ENCODE results near the gene WDR83. TPM values are rescaled to one million over a fixed set of nuclear protein-coding genes. Genes with fewer than 3 reads are reported as not detected.

WDR83 gene
- total and polyA plus RNA-seq, 2 of the 4 experiments (the other 2 are of a cell fraction): 5.9 to 8.9 TPM

DNA sequence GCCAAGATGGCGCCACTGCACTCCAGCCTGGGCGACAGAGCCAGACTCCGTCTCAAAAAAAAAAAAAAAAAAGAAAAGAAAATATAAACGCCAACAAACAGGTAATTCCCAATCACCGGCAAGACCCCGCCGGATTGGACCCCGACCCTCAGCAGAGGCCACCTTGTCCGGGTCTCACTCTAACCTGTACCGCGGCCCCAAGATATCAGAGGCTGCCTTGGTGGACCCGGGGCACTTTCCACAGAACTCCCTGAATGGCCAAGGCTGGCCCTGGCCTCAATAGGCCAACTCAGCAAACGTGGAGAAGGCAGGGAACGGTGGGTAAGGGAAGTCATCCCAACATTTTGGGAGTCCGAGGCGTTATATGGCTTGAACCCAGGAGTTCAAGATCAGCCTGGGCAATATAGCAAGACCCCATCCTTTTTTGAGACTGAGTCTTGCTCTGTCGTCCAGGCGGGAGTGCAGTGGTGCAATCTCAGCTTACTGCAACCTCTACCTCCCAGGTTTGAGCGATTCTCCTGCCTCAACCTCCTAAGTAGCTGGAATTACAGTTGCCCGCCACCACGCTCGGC, 27.9 kb upstream of the WDR83 start:
- no peaks in the 10 kb centered on the region for H4K20me1 ChIP-seq (ENCODE audit: insufficient read depth, low read length)
- no peak overlapping the region for H2AK9ac ChIP-seq (replicated peaks; ENCODE audit: low read depth, low read length, poor library complexity)
- 100% methylated on average over 8 of the region's 22 CpGs; no CpG with 5 or more reads in 1 of the 2 experiments for WGBS, 2 experiments (ENCODE audit: extremely low coverage in 2 of 2, insufficient read length in 1 of 2)
- no peak overlapping the region for H4K5ac ChIP-seq (ENCODE audit: low read depth, low read length)
- ATAC-seq (ENCODE audit: low read depth) (no peak), DNase-seq (no peak)
- no peak overlapping the region for H3K27ac ChIP-seq (ENCODE audit: insufficient read depth, low read length)
- dilution Hi-C loops (cut with HindIII; ENCODE audit: low sequenced_read_pairs, unreplicated experiment): no loop called here
- H2BK120ac ChIP-seq (ENCODE audit: low read depth, low read length): no peak overlapping the region
- H3K9ac ChIP-seq (ENCODE audit: low read depth, low read length): no peak overlapping the region
- no peak overlapping the region for H2BK20ac ChIP-seq (ENCODE audit: low read depth, low read length)
- no peak overlapping the region for H2AK5ac ChIP-seq (ENCODE audit: low read depth, low read length)
- H3K4ac ChIP-seq (ENCODE audit: low read depth, low read length): no peak overlapping the region
- H3K23ac ChIP-seq (ENCODE audit: low read depth, low read length): no peak overlapping the region
- H3K79me1 ChIP-seq (ENCODE audit: low read depth in 1 of 2, low read length in 2 of 2): no peaks in the 10 kb centered on the region
- no peak for TF ChIP-seq SMC3 (IDR thresholded peaks at IDR 0.05; ENCODE audit: low read depth, low read length)
- TF ChIP-seq MAZ (IDR thresholded peaks at IDR 0.05; ENCODE audit: borderline replicate concordance, low read depth, low read length): no peak
- TF ChIP-seq, protein P1, sequence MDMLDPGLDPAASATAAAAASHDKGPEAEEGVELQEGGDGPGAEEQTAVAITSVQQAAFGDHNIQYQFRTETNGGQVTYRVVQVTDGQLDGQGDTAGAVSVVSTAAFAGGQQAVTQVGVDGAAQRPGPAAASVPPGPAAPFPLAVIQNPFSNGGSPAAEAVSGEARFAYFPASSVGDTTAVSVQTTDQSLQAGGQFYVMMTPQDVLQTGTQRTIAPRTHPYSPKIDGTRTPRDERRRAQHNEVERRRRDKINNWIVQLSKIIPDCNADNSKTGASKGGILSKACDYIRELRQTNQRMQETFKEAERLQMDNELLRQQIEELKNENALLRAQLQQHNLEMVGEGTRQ (IDR thresholded peaks at IDR 0.05; ENCODE audit: low read depth, low read length): no peak
- no peak for TF ChIP-seq BHLHE40 (IDR thresholded peaks at IDR 0.05; ENCODE audit: low read depth, low read length)
- no peak for TF ChIP-seq MXI1 (IDR thresholded peaks at IDR 0.05; ENCODE audit: borderline replicate concordance, low read depth, low read length)
- no peak for TF ChIP-seq MAFK (IDR thresholded peaks at IDR 0.05; ENCODE audit: low read depth, low read length)
- no peak for TF ChIP-seq RFX5 (IDR thresholded peaks at IDR 0.05; ENCODE audit: low read depth, low read length)
- no peak for TF ChIP-seq NFE2L2 (IDR thresholded peaks at IDR 0.05; ENCODE audit: low read depth, low read length)
- no peak for TF ChIP-seq RCOR1 (IDR thresholded peaks at IDR 0.05; ENCODE audit: insufficient replicate concordance, low read length)
- no peak for TF ChIP-seq ELK1 (IDR thresholded peaks at IDR 0.05; ENCODE audit: borderline replicate concordance, low read depth, low read length)
- no peak for TF ChIP-seq CHD1 (IDR thresholded peaks at IDR 0.05; ENCODE audit: low read depth, low read length)
- TF ChIP-seq POLR2A (IDR thresholded peaks at IDR 0.05; ENCODE audit: low read depth, low read length): no peak
- TF ChIP-seq, protein P2, sequence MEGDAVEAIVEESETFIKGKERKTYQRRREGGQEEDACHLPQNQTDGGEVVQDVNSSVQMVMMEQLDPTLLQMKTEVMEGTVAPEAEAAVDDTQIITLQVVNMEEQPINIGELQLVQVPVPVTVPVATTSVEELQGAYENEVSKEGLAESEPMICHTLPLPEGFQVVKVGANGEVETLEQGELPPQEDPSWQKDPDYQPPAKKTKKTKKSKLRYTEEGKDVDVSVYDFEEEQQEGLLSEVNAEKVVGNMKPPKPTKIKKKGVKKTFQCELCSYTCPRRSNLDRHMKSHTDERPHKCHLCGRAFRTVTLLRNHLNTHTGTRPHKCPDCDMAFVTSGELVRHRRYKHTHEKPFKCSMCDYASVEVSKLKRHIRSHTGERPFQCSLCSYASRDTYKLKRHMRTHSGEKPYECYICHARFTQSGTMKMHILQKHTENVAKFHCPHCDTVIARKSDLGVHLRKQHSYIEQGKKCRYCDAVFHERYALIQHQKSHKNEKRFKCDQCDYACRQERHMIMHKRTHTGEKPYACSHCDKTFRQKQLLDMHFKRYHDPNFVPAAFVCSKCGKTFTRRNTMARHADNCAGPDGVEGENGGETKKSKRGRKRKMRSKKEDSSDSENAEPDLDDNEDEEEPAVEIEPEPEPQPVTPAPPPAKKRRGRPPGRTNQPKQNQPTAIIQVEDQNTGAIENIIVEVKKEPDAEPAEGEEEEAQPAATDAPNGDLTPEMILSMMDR (conservative IDR thresholded peaks at IDR 0.05; ENCODE audit: low read depth, low read length): no peak
- no peak for TF ChIP-seq FOS (IDR thresholded peaks at IDR 0.05; ENCODE audit: low read depth, low read length)
- TF ChIP-seq CEBPB (IDR thresholded peaks at IDR 0.05; ENCODE audit: low read depth, low read length): no peak
- TF ChIP-seq RAD21 (IDR thresholded peaks at IDR 0.05; ENCODE audit: low read length): no peak
- H3K56ac ChIP-seq (ENCODE audit: extremely low read depth, insufficient read depth, low read length): no peak overlapping the region
- ChIA-PET POLR2A (ENCODE audit: unreplicated experiment) (no interaction called here), CTCF (no interaction called here)
- no peaks in the 10 kb centered on the region for H3K9me3 ChIP-seq (ENCODE audit: control insufficient read depth, insufficient read depth, low read length)
- H3K9me1 ChIP-seq (ENCODE audit: insufficient read depth, low read length): no peaks in the 10 kb centered on the region
- in situ Hi-C loops (cut with MboI; ENCODE audit: low sequenced_read_pairs): no loop called here
- no peak overlapping the region for H3K4me2 ChIP-seq (ENCODE audit: low read depth, low read length)
- H2BK15ac ChIP-seq (ENCODE audit: low read depth, low read length): no peak overlapping the region
- no peak overlapping the region for H2BK5ac ChIP-seq (ENCODE audit: low read depth, low read length, poor library complexity, severe bottlenecking)
- no peak overlapping the region for H3K14ac ChIP-seq (replicated peaks; ENCODE audit: low read depth, low read length)
- no TSS peak for BruUV-seq (replicated peaks)
- no peaks in the 10 kb centered on the region for H3K27me3 ChIP-seq (ENCODE audit: control insufficient read depth, insufficient read depth, low read length)
- H4K8ac ChIP-seq (ENCODE audit: low read depth in 2 of 2, low read length in 2 of 2): no peak overlapping the region
- peaks cover 3% of the 10 kb centered on the region for H3K4me1 ChIP-seq (ENCODE audit: control insufficient read depth, insufficient read depth, low read length)
- intact Hi-C loops (cut with micrococcal nuclease): no loop called here
- H3K18ac ChIP-seq (ENCODE audit: low read depth, low read length): no peak overlapping the region
- H2AFZ ChIP-seq (replicated peaks; ENCODE audit: low read length, poor library complexity): no peak overlapping the region
- H3K36me3 ChIP-seq (ENCODE audit: control insufficient read depth, insufficient read depth, low read length): no peaks in the 10 kb centered on the region
- H3K4me3 ChIP-seq (ENCODE audit: insufficient read depth, low read depth, low read length): no peak overlapping the region
- no peak overlapping the region for H4K91ac ChIP-seq (ENCODE audit: insufficient read depth, low read depth, low read length)
